Smooth muscle cell (in vitro differentiated cells): ENCODE measurements around the gene ART4. TPM values are rescaled to one million over a fixed set of nuclear protein-coding genes. Genes with fewer than 3 reads are reported as not detected.

Experiments
- DNase-seq: peaks from one replicate; lab custom pipeline; 2025; ENCODE audit not compliant: unreplicated experiment; lab: John Stamatoyannopoulos, UW
- H2AFZ ChIP-seq: fragments of 200-600 bp; sonication (generic); 2 replicates; pipeline ENCODE4 v1.6.0; 2016; ENCODE audit warnings: antibody characterized with exemption, low read depth, mild to moderate bottlenecking
- H3F3A ChIP-seq: fragments of 200-600 bp; sonication (generic); 2 replicates; pipeline ENCODE4 v1.6.0; 2017; ENCODE audit warnings: antibody characterized with exemption, low read depth
- H3K27ac ChIP-seq: fragments of 200-600 bp; sonication (generic); 2 replicates; pipeline ENCODE4 v1.5.1; 2016; ENCODE audit warnings: low read depth, mild to moderate bottlenecking
- H3K27me3 ChIP-seq: fragments of 200-600 bp; sonication (generic); 2 replicates; pipeline ENCODE4 v1.6.1; 2016; ENCODE audit warnings: low read depth, mild to moderate bottlenecking
- H3K36me3 ChIP-seq: fragments of 200-600 bp; sonication (generic); 2 replicates; pipeline ENCODE4 v1.5.1; 2016; ENCODE audit warnings: low read depth
- H3K4me1 ChIP-seq: fragments of 200-600 bp; sonication (generic); 2 replicates; pipeline ENCODE4 v1.5.1; 2016; ENCODE audit warnings: low read depth
- H3K4me2 ChIP-seq: fragments of 200-600 bp; sonication (generic); 2 replicates; pipeline ENCODE4 v1.6.0; 2016; ENCODE audit warnings: mild to moderate bottlenecking
- H3K4me3 ChIP-seq: fragments of 200-600 bp; sonication (generic); 2 replicates; pipeline ENCODE4 v1.5.1; 2016; ENCODE audit warnings: mild to moderate bottlenecking
- H3K79me2 ChIP-seq: fragments of 200-600 bp; sonication (generic); 2 replicates; pipeline ENCODE4 v1.6.0; 2016; ENCODE audit warnings: low read depth, mild to moderate bottlenecking
- H3K9ac ChIP-seq: fragments of 200-600 bp; sonication (generic); 2 replicates; pipeline ENCODE4 v1.6.0; 2016; ENCODE audit warnings: low read depth
- H3K9me3 ChIP-seq: fragments of 200-600 bp; sonication (generic); replicated peaks from 2 replicates; pipeline ENCODE4 v1.5.1; 2016; ENCODE audit warnings: low read depth
- H4K20me1 ChIP-seq: fragments of 200-600 bp; sonication (generic); 2 replicates; pipeline ENCODE4 v1.6.0; 2016; ENCODE audit warnings: low read depth
- WGBS: methylation state at CpG from one replicate; pipeline ENCODE4 v1.1.7; 2016; ENCODE audit warnings: low lambda C conversion rate; 5-methylcytosine and 5-hydroxymethylcytosine counted together
- polyA plus RNA-seq: library from polyadenylated mRNA; unstranded; fragments of >200 nt; fragmentation: Nextera tagmentation; extraction: Ambion mirVana; gene quantifications from 2 replicates; pipeline ENCODE4 v1.2.1, GENCODE V29; 2016
- total RNA-seq: library from RNA; depleted of rRNA; stranded (reverse); fragments of >200 nt; gene quantifications from 2 replicates; pipeline ENCODE4 v1.2.3, GENCODE V29; 2014
- TF ChIP-seq, protein P1 (sequence below): fragments of 200-600 bp; sonication (generic); IDR thresholded peaks from 2 replicates; pipeline ENCODE4 v1.5.1; 2017; ENCODE audit warnings: borderline replicate concordance, mild to moderate bottlenecking, antibody characterized with exemption; ENCODE audit not compliant: insufficient read depth, poor library complexity, severe bottlenecking

Gene ART4
- total and polyA plus RNA-seq, 2 experiments from 2014 or later: 1.7 to 9.0 TPM

DNA sequence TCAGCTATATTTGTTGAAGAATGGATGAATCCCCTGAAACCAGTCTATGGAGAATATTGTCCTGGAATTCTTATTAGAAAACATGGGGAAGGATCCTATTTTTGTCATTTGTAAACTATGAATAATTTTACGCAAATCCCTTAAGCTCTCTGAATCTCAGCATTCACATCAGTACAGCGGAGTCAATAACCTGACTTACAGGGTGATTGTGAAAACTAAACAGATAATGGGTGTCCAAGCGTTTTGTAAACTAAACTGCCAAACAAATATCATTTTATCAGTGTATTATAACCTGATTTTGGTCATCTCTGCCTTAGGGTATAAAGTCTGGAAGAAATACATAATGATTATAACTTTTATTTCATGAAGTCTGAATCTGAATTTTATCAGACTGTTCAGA is 10.0 kb downstream of the ART4 start:
- Histone ChIP-seq H3K9ac (no peak overlapping the region), H3K36me3 (no peaks in the 10 kb centered on the region), H3K4me3 (no peak overlapping the region), H3K27ac (peak overlapping the region; percentile 98), H3F3A (peaks cover 33% of the 10 kb centered on the region), H4K20me1 (no peaks in the 10 kb centered on the region), H3K9me3 (no peaks in the 10 kb centered on the region), H2AFZ (no peak overlapping the region), H3K27me3 (no peaks in the 10 kb centered on the region), H3K4me2 (peak overlapping the region; percentile 80), H3K79me2 (peaks cover 2% of the 10 kb centered on the region), H3K4me1 (peaks cover 11% of the 10 kb centered on the region)
- TF ChIP-seq, protein P1, sequence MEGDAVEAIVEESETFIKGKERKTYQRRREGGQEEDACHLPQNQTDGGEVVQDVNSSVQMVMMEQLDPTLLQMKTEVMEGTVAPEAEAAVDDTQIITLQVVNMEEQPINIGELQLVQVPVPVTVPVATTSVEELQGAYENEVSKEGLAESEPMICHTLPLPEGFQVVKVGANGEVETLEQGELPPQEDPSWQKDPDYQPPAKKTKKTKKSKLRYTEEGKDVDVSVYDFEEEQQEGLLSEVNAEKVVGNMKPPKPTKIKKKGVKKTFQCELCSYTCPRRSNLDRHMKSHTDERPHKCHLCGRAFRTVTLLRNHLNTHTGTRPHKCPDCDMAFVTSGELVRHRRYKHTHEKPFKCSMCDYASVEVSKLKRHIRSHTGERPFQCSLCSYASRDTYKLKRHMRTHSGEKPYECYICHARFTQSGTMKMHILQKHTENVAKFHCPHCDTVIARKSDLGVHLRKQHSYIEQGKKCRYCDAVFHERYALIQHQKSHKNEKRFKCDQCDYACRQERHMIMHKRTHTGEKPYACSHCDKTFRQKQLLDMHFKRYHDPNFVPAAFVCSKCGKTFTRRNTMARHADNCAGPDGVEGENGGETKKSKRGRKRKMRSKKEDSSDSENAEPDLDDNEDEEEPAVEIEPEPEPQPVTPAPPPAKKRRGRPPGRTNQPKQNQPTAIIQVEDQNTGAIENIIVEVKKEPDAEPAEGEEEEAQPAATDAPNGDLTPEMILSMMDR: no peak
- DNase-seq: no peak
- 35% methylated on average over 3 of the region's 3 CpGs for WGBS

DNA sequence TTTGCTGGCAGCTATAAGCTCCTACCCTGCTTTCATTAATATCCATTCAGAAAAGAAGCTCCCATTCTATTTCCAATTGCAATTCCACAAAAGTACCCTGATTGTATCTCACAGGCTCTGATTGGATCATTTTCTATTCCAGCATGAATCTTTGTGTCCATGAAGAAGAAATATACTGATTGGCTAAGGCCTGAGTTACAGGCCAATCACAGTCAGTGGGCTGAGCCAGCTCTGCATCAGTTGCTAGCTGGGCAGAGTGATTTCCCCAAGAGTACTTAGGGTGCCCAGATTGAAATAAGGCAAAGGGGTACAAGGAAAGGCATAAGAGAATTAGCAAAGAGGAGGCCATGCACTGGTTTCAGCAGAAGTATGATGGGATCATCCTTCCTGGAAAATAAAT is 14.4 kb downstream of the ART4 start:
- peaks cover 3% of the 10 kb centered on the region for H3K79me2 ChIP-seq
- H3F3A ChIP-seq: peaks cover 22% of the 10 kb centered on the region
- DNase-seq: no peak
- no peak overlapping the region for H2AFZ ChIP-seq
- peaks cover 20% of the 10 kb centered on the region for H3K4me1 ChIP-seq
- no peak overlapping the region for H3K27ac ChIP-seq
- H4K20me1 ChIP-seq: no peaks in the 10 kb centered on the region
- TF ChIP-seq, protein P1: no peak
- H3K4me2 ChIP-seq: no peak overlapping the region
- no peaks in the 10 kb centered on the region for H3K36me3 ChIP-seq
- H3K9me3 ChIP-seq: no peaks in the 10 kb centered on the region
- H3K27me3 ChIP-seq: no peaks in the 10 kb centered on the region
- H3K9ac ChIP-seq: no peak overlapping the region
- H3K4me3 ChIP-seq: no peak overlapping the region

DNA sequence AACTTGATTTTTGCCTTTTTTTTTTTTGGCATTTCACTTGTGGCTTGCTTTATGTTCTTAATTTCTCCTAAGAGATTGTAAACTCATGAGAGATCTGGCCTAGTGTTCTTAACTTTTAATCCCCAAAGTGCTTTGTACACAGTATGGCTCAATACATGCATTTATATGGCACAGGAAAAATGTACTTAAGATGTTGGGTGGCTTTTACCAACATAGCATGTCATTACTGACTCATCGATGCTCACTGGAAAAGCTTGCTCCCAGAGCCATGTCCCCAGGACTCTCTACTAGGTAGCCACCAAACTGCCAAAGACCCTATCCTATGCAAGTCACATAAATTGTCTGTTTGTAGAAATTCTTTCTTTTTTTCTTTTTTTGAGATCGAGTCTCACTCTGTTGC is 16.3 kb downstream of the ART4 start:
- DNase-seq: no peak
- WGBS: 64% methylated on average over 2 of the region's 2 CpGs
- Histone ChIP-seq H3K27me3 (no peaks in the 10 kb centered on the region), H3K79me2 (peaks cover 3% of the 10 kb centered on the region), H3K4me1 (peaks cover 14% of the 10 kb centered on the region), H3K36me3 (no peaks in the 10 kb centered on the region), H2AFZ (peak overlapping the region; percentile 81), H3K9me3 (no peaks in the 10 kb centered on the region), H3K9ac (peak overlapping the region; percentile 55), H3K4me3 (no peak overlapping the region), H3K4me2 (peak overlapping the region; percentile 35), H3K27ac (peak overlapping the region; percentile 92), H4K20me1 (no peaks in the 10 kb centered on the region), H3F3A (peaks cover 19% of the 10 kb centered on the region)
- TF ChIP-seq, protein P1: no peak

DNA sequence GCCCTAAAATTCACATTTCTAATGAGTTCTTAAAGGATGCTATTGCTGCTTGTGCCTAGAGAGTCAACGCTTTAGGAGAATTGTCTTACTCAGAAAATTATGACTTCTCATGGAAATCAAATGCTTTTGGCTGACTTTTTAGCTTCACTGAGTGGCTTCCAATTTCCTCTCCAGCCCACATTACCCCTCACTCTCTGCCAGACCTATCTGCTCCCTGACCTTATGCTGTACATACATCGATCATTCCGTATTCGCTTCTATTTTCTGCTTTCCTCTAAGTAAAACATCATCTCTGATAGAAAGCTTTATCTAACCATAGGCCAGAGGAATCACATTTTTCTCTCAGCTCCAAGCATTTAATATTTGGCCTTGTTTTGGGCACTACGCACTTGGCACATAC is 16.8 kb downstream of the ART4 start:
- Histone ChIP-seq H3F3A (peaks cover 19% of the 10 kb centered on the region), H3K79me2 (peaks cover 3% of the 10 kb centered on the region), H3K36me3 (no peaks in the 10 kb centered on the region), H3K9ac (peak overlapping the region; percentile 55), H3K4me3 (no peak overlapping the region), H3K9me3 (no peaks in the 10 kb centered on the region), H4K20me1 (no peaks in the 10 kb centered on the region), H3K27me3 (no peaks in the 10 kb centered on the region), H3K27ac (peak overlapping the region; percentile 92), H2AFZ (peak overlapping the region; percentile 81), H3K4me1 (peaks cover 14% of the 10 kb centered on the region), H3K4me2 (peak overlapping the region; percentile 35)
- TF ChIP-seq, protein P1: no peak
- WGBS: 92% methylated on average over 5 of the region's 5 CpGs
- DNase-seq: no peak
